Measurements from ENCODE around the gene SLAMF1.
"Not testable (repeated sequence)": the region's sequence is repeated elsewhere in the genome, so short reads cannot be mapped to it uniquely, and the experiment has no call there.

SLAMF1 gene

DNA sequence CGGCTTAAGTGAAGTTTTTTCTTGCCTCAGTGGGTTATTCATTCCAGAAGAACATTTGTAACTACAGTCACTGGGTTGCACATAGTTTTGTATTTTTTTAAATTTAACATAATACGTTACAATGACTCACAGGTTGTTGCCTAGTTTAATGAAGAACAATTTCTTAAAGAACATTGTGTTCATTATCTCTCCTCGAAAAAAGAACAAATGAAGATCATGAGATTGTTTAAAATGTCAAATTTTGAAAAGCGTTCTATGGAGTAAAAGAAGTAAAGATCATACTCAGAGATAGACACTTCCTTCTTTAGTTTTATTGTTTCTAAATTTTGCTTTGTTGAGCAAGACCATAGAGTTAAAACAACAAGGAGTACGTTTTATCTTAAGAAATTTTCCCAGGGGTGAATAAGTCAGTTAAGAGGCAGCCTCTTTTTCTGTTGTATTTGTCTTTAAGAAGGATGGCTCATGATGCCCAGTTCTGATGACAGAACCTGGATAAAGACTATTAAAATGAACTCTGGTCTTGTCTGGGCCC is 10.5 kb upstream of the SLAMF1 start:
- no peak overlapping the region for H3K4me3 ChIP-seq (ENCODE audit: low read length)
- TF ChIP-seq, protein P1, sequence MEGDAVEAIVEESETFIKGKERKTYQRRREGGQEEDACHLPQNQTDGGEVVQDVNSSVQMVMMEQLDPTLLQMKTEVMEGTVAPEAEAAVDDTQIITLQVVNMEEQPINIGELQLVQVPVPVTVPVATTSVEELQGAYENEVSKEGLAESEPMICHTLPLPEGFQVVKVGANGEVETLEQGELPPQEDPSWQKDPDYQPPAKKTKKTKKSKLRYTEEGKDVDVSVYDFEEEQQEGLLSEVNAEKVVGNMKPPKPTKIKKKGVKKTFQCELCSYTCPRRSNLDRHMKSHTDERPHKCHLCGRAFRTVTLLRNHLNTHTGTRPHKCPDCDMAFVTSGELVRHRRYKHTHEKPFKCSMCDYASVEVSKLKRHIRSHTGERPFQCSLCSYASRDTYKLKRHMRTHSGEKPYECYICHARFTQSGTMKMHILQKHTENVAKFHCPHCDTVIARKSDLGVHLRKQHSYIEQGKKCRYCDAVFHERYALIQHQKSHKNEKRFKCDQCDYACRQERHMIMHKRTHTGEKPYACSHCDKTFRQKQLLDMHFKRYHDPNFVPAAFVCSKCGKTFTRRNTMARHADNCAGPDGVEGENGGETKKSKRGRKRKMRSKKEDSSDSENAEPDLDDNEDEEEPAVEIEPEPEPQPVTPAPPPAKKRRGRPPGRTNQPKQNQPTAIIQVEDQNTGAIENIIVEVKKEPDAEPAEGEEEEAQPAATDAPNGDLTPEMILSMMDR (conservative IDR thresholded peaks at IDR 0.05; ENCODE audit: low read depth, low read length): no peak
- DNase-seq (ENCODE audit: low read depth): no peak

DNA sequence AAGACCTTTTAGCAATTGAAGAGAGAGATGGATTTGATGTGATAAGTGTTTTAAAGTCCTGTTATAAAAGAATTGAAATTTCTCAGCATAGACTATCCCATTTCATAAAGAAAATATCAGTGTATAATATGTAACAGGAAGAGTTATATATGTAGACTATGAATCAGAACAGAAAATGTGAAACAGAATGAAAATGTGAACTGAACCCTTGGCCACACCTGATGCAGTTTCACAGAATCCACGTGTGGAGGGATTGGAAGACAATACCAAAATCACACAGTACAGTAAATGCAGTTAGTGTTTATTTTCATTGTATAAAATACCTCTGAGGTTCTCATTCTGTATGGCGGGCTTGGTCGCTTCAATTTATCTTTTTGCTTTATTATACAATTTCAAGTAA is 9.9 kb upstream of the SLAMF1 start:
- no peak for DNase-seq (ENCODE audit: low read depth)
- TF ChIP-seq, protein P1 (conservative IDR thresholded peaks at IDR 0.05; ENCODE audit: low read depth, low read length): no peak

GRCh38 chr1:160653620-160654016 is 6.8 kb upstream of the SLAMF1 start:
- no peak overlapping the region for H3K4me3 ChIP-seq (ENCODE audit: low read length)
- TF ChIP-seq, protein P1 (conservative IDR thresholded peaks at IDR 0.05; ENCODE audit: low read depth, low read length): no peak
- DNase-seq (ENCODE audit: low read depth): no peak

More for the DNA sequence above, 9.9 kb upstream of the SLAMF1 start:
- no peak overlapping the region for H3K4me3 ChIP-seq (ENCODE audit: low read length)

GRCh38 chr1:160652924-160653619 is 6.2 kb upstream of the SLAMF1 start:
- H3K4me3 ChIP-seq (ENCODE audit: low read length): no peak overlapping the region
- DNase-seq (ENCODE audit: low read depth): no peak
- TF ChIP-seq, protein P1 (conservative IDR thresholded peaks at IDR 0.05; ENCODE audit: low read depth, low read length): no peak

GRCh38 chr1:160652065-160652641 is 5.3 kb upstream of the SLAMF1 start:
- peak; percentile 33 for DNase-seq (ENCODE audit: low read depth)
- H3K4me3 ChIP-seq (ENCODE audit: low read length): not testable (repeated sequence)

- DNase-seq (ENCODE audit: low read depth): no peak
Observed at GRCh38 chr1:160651433-160652064, 4.7 kb upstream of the SLAMF1 start.

DNA sequence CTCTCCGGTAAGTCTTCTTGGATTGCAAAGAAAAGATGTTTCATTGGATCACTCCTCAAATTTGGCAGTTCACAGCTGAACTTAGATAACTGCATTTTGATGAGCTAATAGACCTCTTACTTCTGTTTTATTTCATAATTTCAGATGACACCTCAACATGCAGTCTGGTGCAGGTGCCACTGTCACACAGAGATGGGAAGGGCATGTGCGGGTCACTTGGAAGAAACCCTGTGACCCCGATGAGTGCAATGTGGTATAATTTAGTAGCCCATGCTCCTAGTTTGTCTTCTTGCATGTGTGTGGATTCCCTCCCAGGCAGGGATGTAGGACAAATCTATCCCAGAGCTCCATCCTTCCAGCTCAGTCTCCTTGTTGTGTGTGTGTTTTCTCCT is 481 bp upstream of the SLAMF1 start:
- TF ChIP-seq, protein P1 (conservative IDR thresholded peaks at IDR 0.05; ENCODE audit: low read depth, low read length): no peak
- no peak overlapping the region for H3K4me3 ChIP-seq (ENCODE audit: low read length)
- no peak for DNase-seq (ENCODE audit: low read depth)

More at GRCh38 chr1:160651433-160652064, 4.7 kb upstream of the SLAMF1 start:
- no peak overlapping the region for H3K4me3 ChIP-seq (ENCODE audit: low read length)
- TF ChIP-seq, protein P1 (conservative IDR thresholded peaks at IDR 0.05; ENCODE audit: low read depth, low read length): no peak

Measured in retinal pigment epithelial cell (primary cell).